ENCODE measurements around the gene PADI2. TPM values are rescaled to one million over a fixed set of nuclear protein-coding genes. Genes with fewer than 3 reads are reported as not detected.
A peak's percentile ranks its signal among the peaks of the same experiment; 100 is the strongest.

The PADI2 gene
- total and polyA plus RNA-seq, 2 of the 8 experiments (the other 6 are each of a cell fraction or from before 2014, with no cell fraction given), result 1.6 to 7.5 TPM

GRCh38 chr1:17163371-17163770 is 44.1 kb upstream of the PADI2 start:
- H3K27ac ChIP-seq (ENCODE audit: low read depth, low read length), result no peak overlapping the region
- no peak overlapping the region for H3K14ac ChIP-seq (ENCODE audit: insufficient read length)
- H3K4me2 ChIP-seq (ENCODE audit: insufficient read depth in 1 of 2, low read depth in 2 of 2, low read length in 2 of 2), result no peak overlapping the region
- H3K23ac ChIP-seq (ENCODE audit: insufficient read length), result no peak overlapping the region
- no peak overlapping the region for H2AFZ ChIP-seq (ENCODE audit: low read length)
- no peak overlapping the region for H3K4ac ChIP-seq (replicated peaks; ENCODE audit: insufficient read length, low read depth, low read length)
- H3K79me2 ChIP-seq (ENCODE audit: control insufficient read depth in 1 of 2, insufficient read depth in 2 of 2, low read length in 2 of 2), result no peaks in the 10 kb centered on the region
- no peak overlapping the region for H3K56ac ChIP-seq (replicated peaks; ENCODE audit: insufficient read length, low read depth, low read length)
- no peak overlapping the region for H2BK5ac ChIP-seq (ENCODE audit: low read depth, low read length)
- no peak overlapping the region for H4K5ac ChIP-seq (ENCODE audit: insufficient read length, low read depth, low read length)
- no peak overlapping the region for H3K4me3 ChIP-seq (ENCODE audit: extremely low read depth in 1 of 4, insufficient read depth in 2 of 4, low read depth in 3 of 4, low read length in 4 of 4)
- no peak overlapping the region for H2AK5ac ChIP-seq (ENCODE audit: low read depth, low read length)
- H4K20me1 ChIP-seq (replicated peaks in 1 of 2; ENCODE audit: control insufficient read depth in 1 of 2, insufficient read depth in 2 of 2, low read length in 2 of 2), result peaks cover 0 to 2% of the 10 kb centered on the region in 2 experiments
- no peaks in the 10 kb centered on the region for H3K9me3 ChIP-seq (ENCODE audit: insufficient read depth in 2 of 2, low read depth in 1 of 2, low read length in 1 of 2)
- H4K8ac ChIP-seq (ENCODE audit: extremely low read depth, insufficient read depth, low read length), result no peak overlapping the region
- no peak overlapping the region for H2BK120ac ChIP-seq (replicated peaks; ENCODE audit: low read depth, low read length)
- TF ChIP-seq TBP (IDR thresholded peaks at IDR 0.05; ENCODE audit: low read depth, low read length), result no peak
- TF ChIP-seq HDAC2 (IDR thresholded peaks at IDR 0.05; ENCODE audit: borderline replicate concordance in 1 of 2, low read depth in 2 of 2, low read length in 2 of 2), result no peak
- no peak for TF ChIP-seq BCL11A (IDR thresholded peaks at IDR 0.05; ENCODE audit: low read depth in 2 of 2, low read length in 2 of 2)
- no peak for TF ChIP-seq CTCF (IDR thresholded peaks at IDR 0.05; ENCODE audit: control extremely low read depth in 1 of 3, insufficient read depth in 1 of 3, low read depth in 1 of 3, low read length in 3 of 3)
- TF ChIP-seq FOSL1 (IDR thresholded peaks at IDR 0.05; ENCODE audit: insufficient read depth, low read depth, low read length), result no peak
- no peak for TF ChIP-seq GABPA (IDR thresholded peaks at IDR 0.05; ENCODE audit: borderline replicate concordance, insufficient read depth, low read length)
- no peak for TF ChIP-seq SP1 (IDR thresholded peaks at IDR 0.05; ENCODE audit: low read depth, low read length)
- TF ChIP-seq PHF8 (conservative IDR thresholded peaks at IDR 0.05; ENCODE audit: low read depth, low read length), result no peak
- TF ChIP-seq EGR1 (IDR thresholded peaks at IDR 0.05; ENCODE audit: borderline replicate concordance, low read depth, low read length), result no peak
- TF ChIP-seq RNF2 (IDR thresholded peaks at IDR 0.05; ENCODE audit: borderline replicate concordance, low read depth, low read length, missing control alignments, poor library complexity, severe bottlenecking), result no peak
- peaks cover 0 to 4% (median 3%) of the 10 kb centered on the region in 4 experiments; a peak in 5 of 7 replicates for H3K4me1 ChIP-seq (replicated peaks in 1 of 4; ENCODE audit: control insufficient read depth in 3 of 4, insufficient read depth in 4 of 4, low read length in 3 of 4)
- no peaks in the 10 kb centered on the region for H3K36me3 ChIP-seq (ENCODE audit: control insufficient read depth in 2 of 4, insufficient read depth in 4 of 4, low read length in 3 of 4)
- 0 out of 2 replicates have a peak overlapping the region, but pooled peaks have one; percentile 8 for H2BK15ac ChIP-seq (ENCODE audit: low read length)
- no peak overlapping the region for H4K91ac ChIP-seq (replicated peaks; ENCODE audit: insufficient read length, low read length)
- no peak overlapping the region for H2BK12ac ChIP-seq (ENCODE audit: low read depth, low read length)
- peaks cover 5% of the 10 kb centered on the region; the same call in 1 of the 2 replicates for H3K23me2 ChIP-seq (ENCODE audit: low read depth, low read length)
- no peak overlapping the region for H3K18ac ChIP-seq (ENCODE audit: extremely low read depth, low read length)
- H3K79me1 ChIP-seq (ENCODE audit: low read depth, low read length), result no peaks in the 10 kb centered on the region
- 0 out of 2 replicates have a peak overlapping the region, but pooled peaks have one; percentile 17 for H2BK20ac ChIP-seq (ENCODE audit: low read length)
- CTCF ChIA-PET (ENCODE audit: partially characterized antibody), result no interaction called here
- DNase-seq (ENCODE audit: low read depth in 1 of 2, low spot score in 2 of 2) (no peak), FAIRE-seq (no peak)
- WGBS, 2 experiments (ENCODE audit: extremely low coverage in 1 of 2, insufficient coverage in 1 of 2, insufficient read length in 1 of 2, insufficient replicate concordance in 2 of 2, low coverage in 1 of 2, low lambda C conversion rate in 2 of 2, missing lambda C conversion rate in 1 of 2), result 91% methylated on average over 7 of the region's 7 CpGs; no CpG with 5 or more reads in 1 of the 2 experiments
- H3K9ac ChIP-seq (replicated peaks in 1 of 4; ENCODE audit: extremely low read depth in 1 of 4, low read depth in 3 of 4, low read length in 3 of 4), result no peak overlapping the region
- POLR2A ChIA-PET (ENCODE audit: partially characterized antibody), result no interaction called here
- no peaks in the 10 kb centered on the region; a peak in 1 of 7 replicates for H3K27me3 ChIP-seq (replicated peaks in 1 of 4; ENCODE audit: control insufficient read depth in 3 of 4, extremely low read depth in 1 of 4, insufficient read depth in 3 of 4, low read length in 3 of 4)
